Adrenal gland (tissue), 12 donors: ENCODE results near the gene GDPD2. TPM values are rescaled to one million over a fixed set of nuclear protein-coding genes. Genes with fewer than 3 reads are reported as not detected.
A peak's percentile ranks its signal among the peaks of the same experiment; 100 is the strongest.

ENCODE experiments used
- DNase-seq, 7 donors: peaks; one replicate each; pipeline ENCODE4 v3.0.0-alpha.2; 2019 to 2020
- H3K27ac ChIP-seq, 5 donors: fragments of 200-600 bp; sonication (generic) in 4 of 5; 1 replicate in 3 of 5; 2 replicates in 2 of 5; pipeline versions ENCODE4 v1.5.1 to v1.8.0; 2016 to 2020; ENCODE audit warnings: mild to moderate bottlenecking in 1 of 5
- H3K27me3 ChIP-seq: fragments of 200-600 bp; 2 replicates; pipeline ENCODE4 v1.8.0; 2021
- H3K36me3 ChIP-seq, 2 donors: fragments of 200-600 bp; replicated peaks in 1 of 2; 1 replicate in 1 of 2; 2 replicates in 1 of 2; pipeline versions ENCODE4 v1.5.1 to v1.8.0; 2018 to 2022
- H3K4me1 ChIP-seq, 2 donors: fragments of 200-600 bp; replicated peaks in 1 of 2; 1 replicate in 1 of 2; 2 replicates in 1 of 2; pipeline versions ENCODE4 v1.5.1 to v1.8.0; 2018 to 2021
- H3K4me3 ChIP-seq, 4 donors: fragments of 200-600 bp; sonication (generic) in 3 of 4; one replicate each; pipeline ENCODE4 v1.5.1; 2016 to 2018
- H3K9me3 ChIP-seq, 3 donors: fragments of 200-600 bp; sonication (generic) in 1 of 3; replicated peaks in 1 of 3; 1 replicate in 2 of 3; 2 replicates in 1 of 3; pipeline versions ENCODE4 v1.5.1 to v1.8.0; 2016 to 2021
- CTCF ChIP-seq, 6 experiments: fragments of 450-650 bp in 4 of 6; fragments of 200-600 bp in 2 of 6; sonication (generic) in 1 of 6; IDR thresholded peaks; 1 replicate in 5 of 6; 2 replicates in 1 of 6; pipeline versions ENCODE4 v1.5.1 to v1.8.0; 2016 to 2021; ENCODE audit warnings: antibody characterized with exemption in 6 of 6, mild to moderate bottlenecking in 2 of 6, moderate library complexity in 1 of 6
- POLR2A ChIP-seq, 2 donors: fragments of 450-650 bp; IDR thresholded peaks; one replicate each; pipeline ENCODE4 v1.6.1; 2017; ENCODE audit warnings: antibody characterized with exemption in 2 of 2, mild to moderate bottlenecking in 2 of 2, moderate library complexity in 1 of 2
- WGBS, 4 donors: extraction: QIAGEN DNeasy Blood & Tissue Kit in 2 of 4; methylation state at CpG; one replicate each; pipeline versions ENCODE4 v1.1.5 to v1.1.7; 2013 to 2017; 5-methylcytosine and 5-hydroxymethylcytosine counted together
- intact Hi-C, 2 donors: fragments of 100-400 bp; cut with DNase I; formaldehyde crosslinking; loops; one replicate each; pipeline versions ENCODE4 v1.14.1 to v1.15.0; 2022 to 2023
- polyA plus RNA-seq, 3 donors: library from polyadenylated mRNA; stranded (reverse); fragments of 200-250 nt in 2 of 3; fragments of 350-450 nt in 1 of 3; fragmentation: Illumina TruSeq in 1 of 3; extraction: RNeasy Lipid Tissue Mini Kit (QIAGEN cat#74804) in 1 of 3; gene quantifications; one replicate each; pipeline ENCODE4 v1.2.3, GENCODE V29; 2013 to 2014
- total RNA-seq, 9 donors: library from RNA; depleted of rRNA in 4 of 9; stranded (reverse); fragments of >200 nt in 4 of 9; fragments of 120-200 nt in 1 of 9; fragmentation: NEBNext Ultra II Directional in 1 of 9; extraction: Animal tissue kit (Norgen Biotek cat#: 25700) in 1 of 9; gene quantifications; one replicate each; pipeline versions ENCODE4 v1.1.0 to v1.2.4, GENCODE V29; 2013 to 2023
- donor health status: healthy with polysubstance abuse.
- donor health status: Bipolar disorder and iron deficiency.
- donor health status: DM: yes; HTN: yes; CAD: no.
- donor health status: DM: no; HTN: no; CAD: no.
- donor health status: DM: no; HTN: no; CAD: no.
- donor health status: DM: yes; HTN: yes; CAD: no.

The GDPD2 gene
- total and polyA plus RNA-seq, 12 donors: 0.05 TPM; not detected in 11

GRCh38 chrX:70455366-70456202 is 32.5 kb downstream of the GDPD2 start:
- H3K4me3 ChIP-seq: peak overlapping the region in 2 of 4 donors; percentile 43 to 51
- H3K27me3 ChIP-seq: peaks cover 8% of the 10 kb centered on the region
- no peaks in the 10 kb centered on the region for H3K36me3 ChIP-seq
- DNase-seq: no peak
- no peaks in the 10 kb centered on the region for H3K4me1 ChIP-seq
- 13 to 39% (median 22%) methylated on average over 15 to 32 of the region's 32 CpGs for WGBS, 4 donors
- H3K9me3 ChIP-seq: no peaks in the 10 kb centered on the region
- peak overlapping the region in 3 of 5 donors; percentile 7 to 49 (median 18) for H3K27ac ChIP-seq
- TF ChIP-seq POLR2A (IDR thresholded peaks at IDR 0.05) (no peak), CTCF (IDR thresholded peaks at IDR 0.05) (no peak)
- intact Hi-C loops: no loop called here

GRCh38 chrX:70456256-70456655 is 33.1 kb downstream of the GDPD2 start:
- intact Hi-C loops: no loop called here
- WGBS, 4 donors: 51 to 77% (median 61%) methylated on average over 2 of the region's 2 CpGs
- no peak overlapping the region for H3K27ac ChIP-seq

GRCh38 chrX:70461026-70461425 is 37.9 kb downstream of the GDPD2 start:
- no peak for TF ChIP-seq POLR2A (IDR thresholded peaks at IDR 0.05)
- TF ChIP-seq CTCF (IDR thresholded peaks at IDR 0.05): no peak
- H3K27me3 ChIP-seq: no peaks in the 10 kb centered on the region
- no peak overlapping the region for H3K4me3 ChIP-seq
- intact Hi-C loops: no loop called here
- H3K9me3 ChIP-seq: no peaks in the 10 kb centered on the region
- H3K36me3 ChIP-seq: no peaks in the 10 kb centered on the region
- 80 to 98% (median 89%) methylated on average over 2 of the region's 2 CpGs for WGBS, 4 donors
- no peak for DNase-seq
- no peak overlapping the region for H3K27ac ChIP-seq
- no peaks in the 10 kb centered on the region for H3K4me1 ChIP-seq

More at GRCh38 chrX:70456256-70456655, 33.1 kb downstream of the GDPD2 start:
- TF ChIP-seq CTCF (IDR thresholded peaks at IDR 0.05): no peak
- DNase-seq: no peak
- Histone ChIP-seq H3K36me3 (no peaks in the 10 kb centered on the region), H3K4me1 (no peaks in the 10 kb centered on the region), H3K27me3 (peaks cover 8% of the 10 kb centered on the region), H3K9me3 (no peaks in the 10 kb centered on the region), H3K4me3 (no peak overlapping the region)

- Histone ChIP-seq H3K27me3 (no peaks in the 10 kb centered on the region), H3K36me3 (no peaks in the 10 kb centered on the region), H3K27ac (no peak overlapping the region), H3K9me3 (no peaks in the 10 kb centered on the region), H3K4me1 (no peaks in the 10 kb centered on the region), H3K4me3 (no peak overlapping the region)
- intact Hi-C loops: no loop called here
- TF ChIP-seq POLR2A (IDR thresholded peaks at IDR 0.05) (no peak), CTCF (IDR thresholded peaks at IDR 0.05) (no peak)
- DNase-seq: no peak
These were observed 40.9 kb downstream of the GDPD2 start for GRCh38 chrX:70464051-70464450.
